ENCODE data around the gene TIPARP. TPM values are rescaled to one million over a fixed set of nuclear protein-coding genes. Genes with fewer than 3 reads are reported as not detected.
A peak's percentile ranks its signal among the peaks of the same experiment; 100 is the strongest.

TIPARP gene
- total RNA-seq, 1 donor from 2014 or later = 13.4 TPM

- no peaks in the 10 kb centered on the region for H3K36me3 Mint-ChIP-seq (ENCODE audit: low read depth)
- H3K4me3 Mint-ChIP-seq = no peak overlapping the region
- H3K4me1 Mint-ChIP-seq = peaks cover 8% of the 10 kb centered on the region
- no peaks in the 10 kb centered on the region for H3K9me3 Mint-ChIP-seq
- no peak overlapping the region for H3K27ac Mint-ChIP-seq (ENCODE audit: unreplicated experiment)
- no peak for DNase-seq (ENCODE audit: low read depth, low spot score)
- no peak for TF ChIP-seq CTCF (conservative IDR thresholded peaks at IDR 0.05)
- H3K27me3 Mint-ChIP-seq (ENCODE audit: low read depth) = no peaks in the 10 kb centered on the region
Observed at GRCh38 chr3:156670652-156671051, 3.7 kb upstream of the TIPARP start.

GRCh38 chr3:156673732-156674045 is 701 bp upstream of the TIPARP start:
- TF ChIP-seq CTCF (conservative IDR thresholded peaks at IDR 0.05) = no peak
- Mint-ChIP-seq H3K27ac (ENCODE audit: unreplicated experiment) (no peak overlapping the region), H3K27me3 (ENCODE audit: low read depth) (no peaks in the 10 kb centered on the region), H3K4me3 (peak overlapping the region; percentile 95), H3K4me1 (peaks cover 32% of the 10 kb centered on the region), H3K9me3 (no peaks in the 10 kb centered on the region), H3K36me3 (ENCODE audit: low read depth) (peaks cover 12% of the 10 kb centered on the region)
- DNase-seq (ENCODE audit: low read depth, low spot score) = no peak

GRCh38 chr3:156674911-156675829 is 780 bp downstream of the TIPARP start:
- Mint-ChIP-seq H3K9me3 (no peaks in the 10 kb centered on the region), H3K4me1 (peaks cover 37% of the 10 kb centered on the region), H3K27ac (ENCODE audit: unreplicated experiment) (no peak overlapping the region), H3K4me3 (peak overlapping the region; percentile 95), H3K27me3 (ENCODE audit: low read depth) (no peaks in the 10 kb centered on the region), H3K36me3 (ENCODE audit: low read depth) (peaks cover 12% of the 10 kb centered on the region)
- peak; percentile 58 for DNase-seq (ENCODE audit: low read depth, low spot score)
- peak; percentile 70 for TF ChIP-seq CTCF (conservative IDR thresholded peaks at IDR 0.05)

- peaks cover 12% of the 10 kb centered on the region for H3K36me3 Mint-ChIP-seq (ENCODE audit: low read depth)
- no peak overlapping the region for H3K27ac Mint-ChIP-seq (ENCODE audit: unreplicated experiment)
- DNase-seq (ENCODE audit: low read depth, low spot score) = peak; percentile 2
- no peak for TF ChIP-seq CTCF (conservative IDR thresholded peaks at IDR 0.05)
- peaks cover 45% of the 10 kb centered on the region for H3K4me1 Mint-ChIP-seq
- no peaks in the 10 kb centered on the region for H3K27me3 Mint-ChIP-seq (ENCODE audit: low read depth)
- H3K9me3 Mint-ChIP-seq = no peaks in the 10 kb centered on the region
- peak overlapping the region; percentile 95 for H3K4me3 Mint-ChIP-seq
Observed at GRCh38 chr3:156675830-156676767, 1.7 kb downstream of the TIPARP start.

GRCh38 chr3:156676768-156677479 is 2.5 kb downstream of the TIPARP start:
- TF ChIP-seq CTCF (conservative IDR thresholded peaks at IDR 0.05) = no peak
- no peaks in the 10 kb centered on the region for H3K9me3 Mint-ChIP-seq
- H3K27me3 Mint-ChIP-seq (ENCODE audit: low read depth) = no peaks in the 10 kb centered on the region
- H3K4me3 Mint-ChIP-seq = peak overlapping the region; percentile 95
- peaks cover 50% of the 10 kb centered on the region for H3K4me1 Mint-ChIP-seq
- no peak overlapping the region for H3K27ac Mint-ChIP-seq (ENCODE audit: unreplicated experiment)
- peaks cover 14% of the 10 kb centered on the region for H3K36me3 Mint-ChIP-seq (ENCODE audit: low read depth)
- DNase-seq (ENCODE audit: low read depth, low spot score) = no peak
